A673 (cell line): ENCODE data around the gene UMODL1.

Experiments used
- EZH2 ChIP-seq: fragments of 200-600 bp; sonication (generic); IDR thresholded peaks from 2 replicates; pipeline ENCODE4 v1.6.1; 2017; ENCODE audit warnings: borderline replicate concordance, low read depth, mild to moderate bottlenecking, mixed read lengths, antibody characterized with exemption, low read length; ENCODE audit not compliant: poor library complexity, severe bottlenecking
- TF ChIP-seq, protein P1 (sequence below): fragments of 300-800, 200-600 bp; sonication (generic); conservative IDR thresholded peaks from 2 replicates; pipeline ENCODE4 v1.5.1; 2017; ENCODE audit warnings: low read depth, mild to moderate bottlenecking, antibody characterized with exemption, low read length, moderate library complexity, mixed read lengths

- TF ChIP-seq, protein P1, sequence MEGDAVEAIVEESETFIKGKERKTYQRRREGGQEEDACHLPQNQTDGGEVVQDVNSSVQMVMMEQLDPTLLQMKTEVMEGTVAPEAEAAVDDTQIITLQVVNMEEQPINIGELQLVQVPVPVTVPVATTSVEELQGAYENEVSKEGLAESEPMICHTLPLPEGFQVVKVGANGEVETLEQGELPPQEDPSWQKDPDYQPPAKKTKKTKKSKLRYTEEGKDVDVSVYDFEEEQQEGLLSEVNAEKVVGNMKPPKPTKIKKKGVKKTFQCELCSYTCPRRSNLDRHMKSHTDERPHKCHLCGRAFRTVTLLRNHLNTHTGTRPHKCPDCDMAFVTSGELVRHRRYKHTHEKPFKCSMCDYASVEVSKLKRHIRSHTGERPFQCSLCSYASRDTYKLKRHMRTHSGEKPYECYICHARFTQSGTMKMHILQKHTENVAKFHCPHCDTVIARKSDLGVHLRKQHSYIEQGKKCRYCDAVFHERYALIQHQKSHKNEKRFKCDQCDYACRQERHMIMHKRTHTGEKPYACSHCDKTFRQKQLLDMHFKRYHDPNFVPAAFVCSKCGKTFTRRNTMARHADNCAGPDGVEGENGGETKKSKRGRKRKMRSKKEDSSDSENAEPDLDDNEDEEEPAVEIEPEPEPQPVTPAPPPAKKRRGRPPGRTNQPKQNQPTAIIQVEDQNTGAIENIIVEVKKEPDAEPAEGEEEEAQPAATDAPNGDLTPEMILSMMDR, result no peak
- no peak for TF ChIP-seq EZH2
These were observed 33.2 kb upstream of the UMODL1 start for GRCh38 chr21:42037943-42038342.
